ENCODE measurements around the gene NDUFS7. TPM values are rescaled to one million over a fixed set of nuclear protein-coding genes. Genes with fewer than 3 reads are reported as not detected.

NDUFS7 gene
- total and polyA plus RNA-seq, 10 of the 15 experiments (the other 5 are each of a cell fraction or from before 2014, with no cell fraction given), result 5.1 to 282 (median 92.9) TPM

GRCh38 chr19:1385816-1386215, 2.1 kb downstream of the NDUFS7 start:
- Histone ChIP-seq H3K27ac (ENCODE audit: control insufficient read depth, insufficient read depth) (no peak overlapping the region), H3K4me3 (no peak overlapping the region), H3K9ac (ENCODE audit: control insufficient read depth, insufficient read depth, low read length) (no peak overlapping the region), H3K36me3 (ENCODE audit: control insufficient read depth in 2 of 2, insufficient read depth in 2 of 2, low read length in 1 of 2) (peaks cover 9 to 10% of the 10 kb centered on the region in 2 experiments; a peak in 3 of 4 replicates), H4K20me1 (ENCODE audit: control insufficient read depth, insufficient read depth) (no peaks in the 10 kb centered on the region), H3K79me2 (ENCODE audit: control insufficient read depth, insufficient read depth, low read length) (peaks cover 11% of the 10 kb centered on the region), H3K4me2 (ENCODE audit: control insufficient read depth, insufficient read depth) (no peak overlapping the region), H3K4me1 (ENCODE audit: control insufficient read depth, insufficient read depth, low read length) (no peaks in the 10 kb centered on the region), H2AFZ (ENCODE audit: control insufficient read depth, low read depth, low read length) (no peak overlapping the region), H3K27me3 (replicated peaks in 1 of 2; ENCODE audit: control insufficient read depth in 2 of 2, insufficient read depth in 2 of 2, low read length in 1 of 2) (no peaks in the 10 kb centered on the region), H3K9me3 (replicated peaks; ENCODE audit: control insufficient read depth, insufficient read depth, low read length) (no peaks in the 10 kb centered on the region)
- WGBS (ENCODE audit: insufficient coverage, insufficient replicate concordance, low lambda C conversion rate, missing lambda C conversion rate), result 97% methylated on average over 3 of the region's 3 CpGs
- BruUV-seq (replicated peaks), result no TSS peak
- in situ Hi-C loops (cut with MboI) (no loop called here), intact Hi-C loops (cut with micrococcal nuclease; ENCODE audit: unreplicated experiment) (no loop called here)
- POLR2A ChIA-PET, result no interaction called here
- RAD21 ChIA-PET (ENCODE audit: unreplicated experiment), result no interaction called here
- TF ChIP-seq NFXL1 (IDR thresholded peaks at IDR 0.05; ENCODE audit: borderline replicate concordance) (no peak), EZH2 (IDR thresholded peaks at IDR 0.05; ENCODE audit: borderline replicate concordance, control insufficient read depth, low read depth, low read length) (no peak), SIX5 (IDR thresholded peaks at IDR 0.05; ENCODE audit: low read depth, low read length, severe bottlenecking) (no peak), BACH1 (IDR thresholded peaks at IDR 0.05; ENCODE audit: borderline replicate concordance) (no peak), RFX5 (IDR thresholded peaks at IDR 0.05; ENCODE audit: low read depth, low read length) (no peak), POU2F2 (IDR thresholded peaks at IDR 0.05; ENCODE audit: borderline replicate concordance, low read depth, low read length) (no peak), ETV6 (conservative IDR thresholded peaks at IDR 0.05 in 1 of 2, IDR thresholded peaks at IDR 0.05 in 1 of 2; ENCODE audit: borderline replicate concordance in 1 of 2, low read depth in 1 of 2) (no peak), HCFC1 (IDR thresholded peaks at IDR 0.05; ENCODE audit: low read length) (no peak), HDAC2 (IDR thresholded peaks at IDR 0.05) (no peak)
- TF ChIP-seq, protein P1, sequence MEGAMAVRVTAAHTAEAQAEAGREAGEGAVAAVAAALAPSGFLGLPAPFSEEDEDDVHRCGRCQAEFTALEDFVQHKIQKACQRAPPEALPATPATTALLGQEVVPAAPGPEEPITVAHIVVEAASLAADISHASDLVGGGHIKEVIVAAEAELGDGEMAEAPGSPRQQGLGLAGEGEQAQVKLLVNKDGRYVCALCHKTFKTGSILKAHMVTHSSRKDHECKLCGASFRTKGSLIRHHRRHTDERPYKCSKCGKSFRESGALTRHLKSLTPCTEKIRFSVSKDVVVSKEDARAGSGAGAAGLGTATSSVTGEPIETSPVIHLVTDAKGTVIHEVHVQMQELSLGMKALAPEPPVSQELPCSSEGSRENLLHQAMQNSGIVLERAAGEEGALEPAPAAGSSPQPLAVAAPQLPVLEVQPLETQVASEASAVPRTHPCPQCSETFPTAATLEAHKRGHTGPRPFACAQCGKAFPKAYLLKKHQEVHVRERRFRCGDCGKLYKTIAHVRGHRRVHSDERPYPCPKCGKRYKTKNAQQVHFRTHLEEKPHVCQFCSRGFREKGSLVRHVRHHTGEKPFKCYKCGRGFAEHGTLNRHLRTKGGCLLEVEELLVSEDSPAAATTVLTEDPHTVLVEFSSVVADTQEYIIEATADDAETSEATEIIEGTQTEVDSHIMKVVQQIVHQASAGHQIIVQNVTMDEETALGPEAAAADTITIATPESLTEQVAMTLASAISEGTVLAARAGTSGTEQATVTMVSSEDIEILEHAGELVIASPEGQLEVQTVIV (IDR thresholded peaks at IDR 0.05; ENCODE audit: borderline replicate concordance, partially characterized antibody), result no peak
- TF ChIP-seq, protein P2, sequence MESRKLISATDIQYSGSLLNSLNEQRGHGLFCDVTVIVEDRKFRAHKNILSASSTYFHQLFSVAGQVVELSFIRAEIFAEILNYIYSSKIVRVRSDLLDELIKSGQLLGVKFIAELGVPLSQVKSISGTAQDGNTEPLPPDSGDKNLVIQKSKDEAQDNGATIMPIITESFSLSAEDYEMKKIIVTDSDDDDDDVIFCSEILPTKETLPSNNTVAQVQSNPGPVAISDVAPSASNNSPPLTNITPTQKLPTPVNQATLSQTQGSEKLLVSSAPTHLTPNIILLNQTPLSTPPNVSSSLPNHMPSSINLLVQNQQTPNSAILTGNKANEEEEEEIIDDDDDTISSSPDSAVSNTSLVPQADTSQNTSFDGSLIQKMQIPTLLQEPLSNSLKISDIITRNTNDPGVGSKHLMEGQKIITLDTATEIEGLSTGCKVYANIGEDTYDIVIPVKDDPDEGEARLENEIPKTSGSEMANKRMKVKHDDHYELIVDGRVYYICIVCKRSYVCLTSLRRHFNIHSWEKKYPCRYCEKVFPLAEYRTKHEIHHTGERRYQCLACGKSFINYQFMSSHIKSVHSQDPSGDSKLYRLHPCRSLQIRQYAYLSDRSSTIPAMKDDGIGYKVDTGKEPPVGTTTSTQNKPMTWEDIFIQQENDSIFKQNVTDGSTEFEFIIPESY (IDR thresholded peaks at IDR 0.05), result no peak
- ATAC-seq, result no peak
- no peak for DNase-seq (ENCODE audit: low read depth, low spot score)
- SMC1A ChIA-PET (ENCODE audit: uncharacterized antibody, unreplicated experiment), result no interaction called here
- FAIRE-seq, result no peak
- CTCF ChIA-PET, result interaction anchor here (1.0 kb wide), 1 partner anchor 141 kb away, joined by 3 read pairs; no protein-coding TSS in a partner anchor

All from GM12878 (cell line).